Uterus (tissue), 2 donors: ENCODE measurements around the gene NEURL3.

Source experiments
- POLR2A ChIP-seq, 2 donors: fragments of 450-650 bp; IDR thresholded peaks; one replicate each; pipeline ENCODE4 v1.6.1; 2016; ENCODE audit warnings: antibody characterized with exemption in 2 of 2, mild to moderate bottlenecking in 1 of 2, moderate library complexity in 1 of 2
- TF ChIP-seq, protein P1 (sequence below), 4 experiments: fragments of 200-600 bp in 2 of 4; fragments of 450-650 bp in 2 of 4; sonication (generic) in 2 of 4; IDR thresholded peaks; one replicate each; pipeline ENCODE4 v1.5.1; 2016 to 2019; ENCODE audit warnings: antibody characterized with exemption in 4 of 4, mild to moderate bottlenecking in 2 of 4, moderate library complexity in 1 of 4

DNA sequence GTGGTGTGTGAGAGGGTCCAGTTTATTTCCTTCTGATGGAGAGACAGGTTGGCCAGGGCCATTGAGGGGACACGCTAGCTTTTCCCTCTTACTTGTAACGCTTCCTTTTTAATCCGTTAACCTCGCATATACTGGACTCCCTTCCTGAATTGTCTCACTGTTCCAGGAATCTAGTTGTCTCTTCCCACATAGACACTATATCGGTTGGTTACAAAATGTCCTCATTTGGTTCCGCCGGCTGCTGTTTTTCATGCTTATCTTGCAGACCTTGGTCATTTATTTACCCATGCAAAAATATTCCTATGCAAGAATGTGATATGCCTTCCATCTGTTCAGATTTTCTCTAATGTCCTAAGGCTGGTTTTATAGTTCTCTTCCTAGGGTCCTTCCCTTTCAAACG lies 35.0 kb downstream of the NEURL3 start:
- TF ChIP-seq, protein P1, sequence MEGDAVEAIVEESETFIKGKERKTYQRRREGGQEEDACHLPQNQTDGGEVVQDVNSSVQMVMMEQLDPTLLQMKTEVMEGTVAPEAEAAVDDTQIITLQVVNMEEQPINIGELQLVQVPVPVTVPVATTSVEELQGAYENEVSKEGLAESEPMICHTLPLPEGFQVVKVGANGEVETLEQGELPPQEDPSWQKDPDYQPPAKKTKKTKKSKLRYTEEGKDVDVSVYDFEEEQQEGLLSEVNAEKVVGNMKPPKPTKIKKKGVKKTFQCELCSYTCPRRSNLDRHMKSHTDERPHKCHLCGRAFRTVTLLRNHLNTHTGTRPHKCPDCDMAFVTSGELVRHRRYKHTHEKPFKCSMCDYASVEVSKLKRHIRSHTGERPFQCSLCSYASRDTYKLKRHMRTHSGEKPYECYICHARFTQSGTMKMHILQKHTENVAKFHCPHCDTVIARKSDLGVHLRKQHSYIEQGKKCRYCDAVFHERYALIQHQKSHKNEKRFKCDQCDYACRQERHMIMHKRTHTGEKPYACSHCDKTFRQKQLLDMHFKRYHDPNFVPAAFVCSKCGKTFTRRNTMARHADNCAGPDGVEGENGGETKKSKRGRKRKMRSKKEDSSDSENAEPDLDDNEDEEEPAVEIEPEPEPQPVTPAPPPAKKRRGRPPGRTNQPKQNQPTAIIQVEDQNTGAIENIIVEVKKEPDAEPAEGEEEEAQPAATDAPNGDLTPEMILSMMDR (IDR thresholded peaks at IDR 0.05): no peak
- TF ChIP-seq POLR2A (IDR thresholded peaks at IDR 0.05): no peak
